Mesendoderm (in vitro differentiated cells): ENCODE data around the gene SCFD1.
"Not testable (repeated sequence)": the region's sequence is repeated elsewhere in the genome, so short reads cannot be mapped to it uniquely, and the experiment has no call there.

Experiments used
- DNase-seq: peaks from one replicate; pipeline ENCODE4 v3.0.0; 2013
- H2AK5ac ChIP-seq: 2 replicates; pipeline ENCODE4 v1.6.1; 2013; ENCODE audit warnings: low read length, inconsistent platforms
- H2BK120ac ChIP-seq: 2 replicates; pipeline ENCODE4 v1.6.1; 2013; ENCODE audit warnings: low read depth, mild to moderate bottlenecking, low read length, moderate library complexity, mixed read lengths
- H2BK15ac ChIP-seq: replicated peaks from 2 replicates; pipeline ENCODE4 v1.6.1; 2013; ENCODE audit warnings: low read depth, mild to moderate bottlenecking, moderate library complexity
- H2BK5ac ChIP-seq: 2 replicates; pipeline ENCODE4 v1.6.1; 2013; ENCODE audit warnings: low read length, inconsistent platforms
- H3K18ac ChIP-seq: 2 replicates; pipeline ENCODE4 v1.6.1; 2013; ENCODE audit warnings: mild to moderate bottlenecking, low read length, mixed read lengths
- H3K23ac ChIP-seq: one replicate; pipeline ENCODE4 v1.6.1; 2013; ENCODE audit warnings: low read length
- H3K27ac ChIP-seq: 2 replicates; pipeline ENCODE4 v1.5.1; 2013; ENCODE audit warnings: low read depth, mild to moderate bottlenecking, inconsistent platforms, low read length, moderate library complexity
- H3K27me3 ChIP-seq: 2 replicates; pipeline ENCODE4 v1.6.1; 2013; ENCODE audit warnings: low read length, control low read depth, mild to moderate bottlenecking, inconsistent platforms; ENCODE audit not compliant: insufficient read depth, poor library complexity
- H3K36me3 ChIP-seq: 2 replicates; pipeline ENCODE4 v1.6.1; 2013; ENCODE audit warnings: low read length, inconsistent platforms; ENCODE audit not compliant: control insufficient read depth, insufficient read depth
- H3K4ac ChIP-seq: one replicate; pipeline ENCODE4 v1.6.1; 2013; ENCODE audit warnings: low read depth, mild to moderate bottlenecking, low read length, moderate library complexity
- H3K4me1 ChIP-seq: 2 replicates; pipeline ENCODE4 v1.6.1; 2013; ENCODE audit warnings: low read depth, low read length, inconsistent platforms; ENCODE audit not compliant: control insufficient read depth
- H3K4me2 ChIP-seq: 2 replicates; pipeline ENCODE4 v1.6.1; 2013; ENCODE audit warnings: low read length
- H3K4me3 ChIP-seq: 2 replicates; pipeline ENCODE4 v1.5.1; 2013; ENCODE audit warnings: mild to moderate bottlenecking, low read length
- H3K56ac ChIP-seq: one replicate; pipeline ENCODE4 v1.6.1; 2013; ENCODE audit warnings: low read length
- H3K79me1 ChIP-seq: 2 replicates; pipeline ENCODE4 v1.6.1; 2013; ENCODE audit warnings: low read length, inconsistent platforms
- H3K79me2 ChIP-seq: 2 replicates; pipeline ENCODE4 v1.6.1; 2013; ENCODE audit warnings: mild to moderate bottlenecking, low read length; ENCODE audit not compliant: control insufficient read depth, insufficient read depth
- H3K9ac ChIP-seq: 2 replicates; pipeline ENCODE4 v1.6.1; 2013; ENCODE audit warnings: low read length, inconsistent platforms
- H4K5ac ChIP-seq: one replicate; pipeline ENCODE4 v1.6.1; 2013; ENCODE audit warnings: low read length
- H4K8ac ChIP-seq: one replicate; pipeline ENCODE4 v1.6.1; 2013; ENCODE audit warnings: low read depth, mild to moderate bottlenecking, control low read depth, low read length, moderate library complexity
- WGBS: extraction: QIAGEN DNeasy Blood & Tissue Kit; methylation state at CpG from one replicate; pipeline ENCODE4 v1.1.7; 2013; ENCODE audit warnings: low lambda C conversion rate, missing lambda C conversion rate; ENCODE audit not compliant: insufficient coverage; ENCODE audit errors: extremely low coverage; 5-methylcytosine and 5-hydroxymethylcytosine counted together

The SCFD1 gene

DNA sequence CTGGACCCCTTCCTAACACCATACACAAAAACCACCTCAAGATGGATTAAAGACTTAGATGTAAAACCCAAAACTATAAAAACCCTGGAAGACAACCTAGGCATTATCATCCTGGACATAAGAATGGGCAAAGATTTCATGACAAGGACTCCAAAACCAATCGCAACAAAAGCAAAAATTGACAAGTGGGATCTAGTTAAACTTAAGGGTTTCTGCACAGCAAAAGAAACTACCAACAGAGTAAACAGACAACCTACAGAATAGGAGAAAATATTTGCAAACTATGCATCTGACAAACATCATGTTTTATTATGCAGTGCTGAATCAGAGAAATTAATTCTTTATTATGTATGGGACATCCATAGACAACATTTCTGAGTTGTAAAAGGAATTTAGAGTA, 45.8 kb upstream of the SCFD1 start:
- not testable (repeated sequence) for H3K36me3 ChIP-seq, DNase-seq, H3K79me1 ChIP-seq, H4K5ac ChIP-seq, H4K8ac ChIP-seq, H3K56ac ChIP-seq, H2BK5ac ChIP-seq, H3K4me2 ChIP-seq, H2AK5ac ChIP-seq, H3K23ac ChIP-seq, H3K27me3 ChIP-seq, H3K9ac ChIP-seq, H3K18ac ChIP-seq, H3K4me3 ChIP-seq, H2BK120ac ChIP-seq, H3K27ac ChIP-seq, H3K4ac ChIP-seq, H2BK15ac ChIP-seq
- WGBS: no CpG with 5 or more reads among the region's 1 CpG
- Histone ChIP-seq H3K4me1 (peaks cover 10% of the 10 kb centered on the region), H3K79me2 (peaks cover 72% of the 10 kb centered on the region)

DNA sequence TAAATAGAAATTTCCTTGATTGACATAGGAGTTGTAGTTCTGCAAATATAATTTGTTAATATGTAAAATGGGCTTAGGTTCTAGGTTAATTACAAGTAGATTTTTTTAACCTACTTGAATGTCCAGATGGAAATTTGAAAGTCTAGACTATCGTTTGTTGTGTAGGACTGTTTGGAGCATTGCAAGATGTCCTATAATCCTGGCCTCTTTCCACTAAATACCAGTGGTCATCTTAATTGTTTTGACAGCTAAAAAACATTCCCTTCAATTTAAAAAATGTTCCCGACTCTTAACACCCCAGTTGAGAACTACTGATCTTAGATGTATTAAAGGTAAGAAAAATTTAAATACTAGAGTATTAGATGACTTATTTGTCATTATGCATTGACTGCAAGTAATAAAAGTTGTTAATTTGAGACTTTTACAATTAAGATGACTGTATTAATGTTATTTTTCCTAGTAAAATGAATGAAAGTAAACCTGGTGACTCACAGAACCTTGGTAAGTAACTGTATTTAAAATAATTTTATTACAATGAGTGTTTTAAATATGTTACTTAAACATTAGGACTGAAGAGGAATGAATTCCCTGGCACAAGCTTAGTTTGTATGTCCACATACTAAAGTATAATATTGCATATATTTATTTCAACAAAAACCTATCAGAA, 41.4 kb upstream of the SCFD1 start:
- H3K9ac ChIP-seq: no peak overlapping the region
- peaks cover 55% of the 10 kb centered on the region for H3K79me2 ChIP-seq
- no peak for DNase-seq
- H4K5ac ChIP-seq: no peak overlapping the region
- no peak overlapping the region for H3K18ac ChIP-seq
- peaks cover 3% of the 10 kb centered on the region for H3K4me1 ChIP-seq
- H3K4ac ChIP-seq: no peak overlapping the region
- WGBS: no CpG with 5 or more reads among the region's 2 CpGs
- H2BK120ac ChIP-seq: no peak overlapping the region
- H3K23ac ChIP-seq: no peak overlapping the region
- H3K79me1 ChIP-seq: peaks cover 4% of the 10 kb centered on the region
- no peak overlapping the region for H3K56ac ChIP-seq
- no peaks in the 10 kb centered on the region for H3K27me3 ChIP-seq
- H3K36me3 ChIP-seq: no peaks in the 10 kb centered on the region
- no peak overlapping the region for H4K8ac ChIP-seq
- H2BK15ac ChIP-seq: no peak overlapping the region
- H2AK5ac ChIP-seq: no peak overlapping the region
- no peak overlapping the region for H3K4me2 ChIP-seq
- H3K27ac ChIP-seq: no peak overlapping the region
- H2BK5ac ChIP-seq: no peak overlapping the region
- H3K4me3 ChIP-seq: no peak overlapping the region

GRCh38 chr14:30581283-30581625, 40.9 kb upstream of the SCFD1 start:
- Histone ChIP-seq H3K4me3 (no peak overlapping the region), H2BK15ac (no peak overlapping the region), H3K79me2 (peaks cover 54% of the 10 kb centered on the region), H3K27ac (no peak overlapping the region), H3K56ac (no peak overlapping the region), H4K5ac (no peak overlapping the region), H3K23ac (no peak overlapping the region), H3K18ac (no peak overlapping the region), H3K4me1 (peaks cover 3% of the 10 kb centered on the region), H2AK5ac (no peak overlapping the region), H3K36me3 (no peaks in the 10 kb centered on the region), H3K9ac (no peak overlapping the region), H3K4me2 (no peak overlapping the region), H3K4ac (no peak overlapping the region), H3K79me1 (peaks cover 5% of the 10 kb centered on the region), H2BK5ac (no peak overlapping the region), H4K8ac (no peak overlapping the region), H3K27me3 (no peaks in the 10 kb centered on the region), H2BK120ac (no peak overlapping the region)
- DNase-seq: no peak
- no CpG with 5 or more reads among the region's 7 CpGs for WGBS

DNA sequence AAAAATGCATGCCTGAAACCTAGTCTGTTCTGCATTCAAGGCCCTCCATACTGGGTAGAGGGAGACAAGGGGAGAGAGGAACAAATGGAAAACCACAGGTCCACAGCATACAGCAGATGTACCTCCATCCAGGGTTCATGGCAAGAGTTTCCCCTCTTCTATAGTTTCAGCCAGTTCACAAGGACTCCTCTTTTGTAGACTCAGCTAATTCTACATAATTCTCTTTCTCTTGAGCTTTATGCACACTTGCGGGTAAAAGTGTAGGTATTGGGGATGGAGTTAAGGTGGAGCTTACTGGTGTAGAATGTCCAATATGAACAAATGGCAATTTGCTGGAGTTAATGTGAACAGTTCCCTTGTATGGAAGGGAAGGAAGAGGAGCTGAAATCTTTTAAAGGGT, 39.7 kb upstream of the SCFD1 start:
- Histone ChIP-seq H2BK5ac (no peak overlapping the region), H3K79me2 (peaks cover 45% of the 10 kb centered on the region), H3K4me3 (no peak overlapping the region), H3K9ac (no peak overlapping the region), H3K56ac (no peak overlapping the region), H3K36me3 (no peaks in the 10 kb centered on the region), H3K27me3 (no peaks in the 10 kb centered on the region), H3K27ac (no peak overlapping the region), H3K4ac (no peak overlapping the region), H3K4me2 (no peak overlapping the region), H4K8ac (no peak overlapping the region), H4K5ac (no peak overlapping the region), H3K79me1 (peaks cover 5% of the 10 kb centered on the region), H3K23ac (no peak overlapping the region), H2AK5ac (no peak overlapping the region), H3K4me1 (peaks cover 2% of the 10 kb centered on the region), H2BK15ac (no peak overlapping the region), H3K18ac (no peak overlapping the region), H2BK120ac (no peak overlapping the region)
- no CpG with 5 or more reads among the region's 1 CpG for WGBS
- DNase-seq: no peak

DNA sequence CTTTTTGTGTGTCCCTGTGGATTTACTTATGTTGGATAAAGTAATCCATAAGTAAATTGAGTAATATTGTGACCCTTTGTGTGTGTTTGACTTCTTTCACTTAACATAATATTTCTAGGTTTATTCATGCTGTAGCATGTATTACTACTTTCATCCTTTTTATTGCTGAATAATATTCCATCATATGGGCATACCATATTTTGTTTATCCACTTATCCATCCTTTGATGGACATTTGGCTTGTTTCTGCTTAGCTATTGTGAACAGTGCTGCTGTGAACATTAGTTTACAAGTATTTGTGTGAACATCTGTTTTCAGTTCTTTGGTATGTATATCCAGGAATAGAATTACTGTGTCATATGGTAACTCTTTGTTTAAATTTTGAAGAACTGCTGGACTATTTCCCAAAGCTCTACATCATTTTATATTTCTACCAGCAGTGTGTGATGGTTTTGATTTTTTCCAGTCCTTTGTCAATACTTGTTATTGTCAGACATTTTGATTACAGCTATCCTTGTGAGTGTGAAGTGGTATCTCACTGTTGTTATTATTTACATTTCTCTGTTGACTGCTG, 38.0 kb upstream of the SCFD1 start:
- peaks cover 6% of the 10 kb centered on the region for H3K79me1 ChIP-seq
- DNase-seq: no peak
- H2BK15ac ChIP-seq: no peak overlapping the region
- H3K4me2 ChIP-seq: no peak overlapping the region
- H3K4me3 ChIP-seq: no peak overlapping the region
- H3K23ac ChIP-seq: no peak overlapping the region
- H3K27me3 ChIP-seq: no peaks in the 10 kb centered on the region
- H3K4ac ChIP-seq: no peak overlapping the region
- no peak overlapping the region for H3K27ac ChIP-seq
- peaks cover 36% of the 10 kb centered on the region for H3K79me2 ChIP-seq
- H2BK120ac ChIP-seq: no peak overlapping the region
- no peaks in the 10 kb centered on the region for H3K4me1 ChIP-seq
- no peak overlapping the region for H3K9ac ChIP-seq
- no peaks in the 10 kb centered on the region for H3K36me3 ChIP-seq
- H4K5ac ChIP-seq: no peak overlapping the region
- no peak overlapping the region for H2BK5ac ChIP-seq
- no peak overlapping the region for H3K56ac ChIP-seq
- H2AK5ac ChIP-seq: no peak overlapping the region
- no peak overlapping the region for H3K18ac ChIP-seq
- H4K8ac ChIP-seq: no peak overlapping the region

DNA sequence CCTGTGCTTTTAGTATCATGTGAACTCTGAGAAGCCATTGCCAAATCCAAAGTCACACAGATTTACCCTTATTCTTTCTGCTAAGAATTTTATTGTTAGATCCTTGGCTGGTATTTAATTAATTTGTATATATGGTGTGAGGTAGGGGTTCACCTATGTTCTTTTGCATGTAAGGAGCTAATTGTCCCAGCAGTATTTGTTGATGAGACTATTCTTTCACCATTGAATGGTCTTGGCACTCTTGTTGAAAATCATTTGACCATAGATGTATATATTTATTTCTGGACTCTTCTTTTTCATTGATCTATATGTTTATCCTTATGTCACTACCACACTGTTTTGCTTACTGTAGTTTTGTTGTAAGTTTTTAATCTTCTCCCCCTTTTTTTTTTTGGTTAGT, 36.9 kb upstream of the SCFD1 start:
- Histone ChIP-seq H3K23ac (no peak overlapping the region), H3K79me2 (peaks cover 30% of the 10 kb centered on the region), H2BK15ac (no peak overlapping the region), H3K27ac (no peak overlapping the region), H3K18ac (no peak overlapping the region), H3K27me3 (no peaks in the 10 kb centered on the region), H3K36me3 (no peaks in the 10 kb centered on the region), H3K79me1 (peaks cover 5% of the 10 kb centered on the region), H4K5ac (no peak overlapping the region), H3K9ac (no peak overlapping the region), H2BK5ac (no peak overlapping the region), H3K56ac (no peak overlapping the region), H2AK5ac (no peak overlapping the region), H3K4ac (no peak overlapping the region), H4K8ac (no peak overlapping the region), H2BK120ac (no peak overlapping the region), H3K4me2 (no peak overlapping the region), H3K4me1 (no peaks in the 10 kb centered on the region), H3K4me3 (no peak overlapping the region)
- no peak for DNase-seq
